Stimulated activated naive CD8-positive, alpha-beta T cell treated with anti-CD3 and anti-CD28 coated beads, Interleukin-15, Interleukin-2, amounts not matched to agents 100 ng/mL and 50 ng/mL, for 24 hours (primary cell): ENCODE data around the gene ISL1.

Experiments used
- H3K27ac Mint-ChIP-seq: one replicate; pipeline ENCODE4 v1.8.0; 2021; ENCODE audit warnings: mild to moderate bottlenecking, mixed read lengths
- H3K27me3 Mint-ChIP-seq: one replicate; pipeline ENCODE4 v1.8.0; 2021; ENCODE audit warnings: mixed read lengths
- H3K36me3 Mint-ChIP-seq: one replicate; pipeline ENCODE4 v1.8.0; 2021; ENCODE audit warnings: low read depth, mixed read lengths
- H3K4me1 Mint-ChIP-seq: one replicate; pipeline ENCODE4 v1.8.0; 2021; ENCODE audit warnings: low read depth, mixed read lengths
- H3K4me3 Mint-ChIP-seq: one replicate; pipeline ENCODE4 v1.8.0; 2021; ENCODE audit warnings: mild to moderate bottlenecking, mixed read lengths
- H3K9me3 Mint-ChIP-seq: one replicate; pipeline ENCODE4 v1.8.0; 2021; ENCODE audit warnings: mixed read lengths

ISL1 gene

DNA sequence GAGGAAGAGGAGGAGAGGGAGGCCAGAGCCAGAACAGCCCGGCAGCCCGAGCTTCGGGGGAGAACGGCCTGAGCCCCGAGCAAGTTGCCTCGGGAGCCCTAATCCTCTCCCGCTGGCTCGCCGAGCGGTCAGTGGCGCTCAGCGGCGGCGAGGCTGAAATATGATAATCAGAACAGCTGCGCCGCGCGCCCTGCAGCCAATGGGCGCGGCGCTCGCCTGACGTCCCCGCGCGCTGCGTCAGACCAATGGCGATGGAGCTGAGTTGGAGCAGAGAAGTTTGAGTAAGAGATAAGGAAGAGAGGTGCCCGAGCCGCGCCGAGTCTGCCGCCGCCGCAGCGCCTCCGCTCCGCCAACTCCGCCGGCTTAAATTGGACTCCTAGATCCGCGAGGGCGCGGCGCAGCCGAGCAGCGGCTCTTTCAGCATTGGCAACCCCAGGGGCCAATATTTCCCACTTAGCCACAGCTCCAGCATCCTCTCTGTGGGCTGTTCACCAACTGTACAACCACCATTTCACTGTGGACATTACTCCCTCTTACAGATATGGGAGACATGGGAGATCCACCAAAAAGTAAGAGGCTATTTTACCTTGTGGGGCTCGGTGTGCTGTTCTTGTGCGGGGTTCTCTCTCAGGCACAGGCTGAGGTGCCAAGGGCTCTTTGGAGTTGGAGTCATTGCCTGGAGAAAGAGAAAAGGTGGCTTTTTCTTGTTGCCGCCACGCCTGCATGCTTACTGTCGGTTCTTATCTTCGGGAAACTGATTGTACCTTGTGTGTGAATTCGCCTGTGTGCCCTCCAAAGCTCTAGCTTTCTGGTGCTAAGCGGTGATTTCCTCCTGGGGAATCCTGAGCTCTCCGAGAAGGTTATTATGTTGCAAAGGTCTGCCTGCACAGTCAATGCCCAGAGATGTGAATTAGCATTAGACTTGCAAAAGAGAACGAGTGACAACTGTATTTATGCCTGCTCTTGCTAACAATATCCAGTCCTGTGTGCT lies at the start of gene ISL1:
Gene ISL1, plus strand, starts transcription at position 318 of the 991 bp plus-strand sequence. Its CDS starts 224 bp downstream, at position 542.
- Mint-ChIP-seq H3K4me1 (peaks cover 4% of the 10 kb centered on the region), H3K27me3 (peaks cover 96% of the 10 kb centered on the region), H3K36me3 (no peaks in the 10 kb centered on the region), H3K9me3 (peaks cover 3% of the 10 kb centered on the region), H3K4me3 (peak within 1 kb of the TSS; percentile 20), H3K27ac (peak within 1 kb of the TSS; percentile 19)

DNA sequence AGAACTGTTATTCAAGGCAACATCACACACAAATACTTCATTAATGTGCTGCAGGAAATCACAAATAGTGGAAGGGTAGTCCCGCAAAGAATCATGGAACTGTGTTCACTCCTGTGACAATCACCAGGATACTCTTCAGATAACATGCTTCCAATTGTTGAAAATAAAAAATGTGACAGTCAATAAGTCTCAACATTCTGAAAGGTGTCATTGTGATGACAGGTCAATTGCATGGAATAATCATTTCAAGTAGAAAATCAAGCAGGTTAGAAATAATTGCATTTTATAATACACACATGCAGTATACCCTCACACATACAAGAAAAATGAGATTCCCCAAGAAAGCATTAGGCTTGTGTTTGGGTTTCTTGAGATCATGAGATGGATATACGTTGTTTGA lies 46.4 kb upstream of the ISL1 start:
- H3K4me1 Mint-ChIP-seq, result no peaks in the 10 kb centered on the region
- no peak overlapping the region for H3K27ac Mint-ChIP-seq
- H3K27me3 Mint-ChIP-seq, result no peaks in the 10 kb centered on the region
- no peaks in the 10 kb centered on the region for H3K36me3 Mint-ChIP-seq
- no peak overlapping the region for H3K4me3 Mint-ChIP-seq
- peaks cover 5% of the 10 kb centered on the region for H3K9me3 Mint-ChIP-seq

DNA sequence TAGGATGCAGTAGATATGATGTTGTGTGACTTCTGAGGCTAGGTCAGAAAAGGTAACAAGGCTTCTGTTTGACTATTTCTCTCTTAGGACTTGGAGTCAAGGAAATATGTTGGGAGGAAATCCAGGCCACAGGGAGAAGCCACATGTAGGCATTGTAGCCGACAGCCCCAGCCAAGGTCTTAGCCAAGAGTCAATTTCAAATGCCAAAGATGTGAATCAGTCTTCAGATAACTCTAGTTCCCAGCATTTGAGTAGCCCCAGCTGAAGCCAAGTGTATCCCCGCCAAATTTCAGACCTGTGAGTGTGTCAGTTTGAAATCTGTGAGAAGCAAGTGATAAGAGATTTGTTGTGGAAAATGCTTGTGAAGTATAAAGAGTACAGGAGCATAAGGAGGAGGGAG lies 38.1 kb upstream of the ISL1 start:
- Mint-ChIP-seq H3K36me3 (no peaks in the 10 kb centered on the region), H3K4me1 (no peaks in the 10 kb centered on the region), H3K27ac (no peak overlapping the region), H3K4me3 (no peak overlapping the region), H3K27me3 (no peaks in the 10 kb centered on the region), H3K9me3 (peaks cover 8% of the 10 kb centered on the region)

DNA sequence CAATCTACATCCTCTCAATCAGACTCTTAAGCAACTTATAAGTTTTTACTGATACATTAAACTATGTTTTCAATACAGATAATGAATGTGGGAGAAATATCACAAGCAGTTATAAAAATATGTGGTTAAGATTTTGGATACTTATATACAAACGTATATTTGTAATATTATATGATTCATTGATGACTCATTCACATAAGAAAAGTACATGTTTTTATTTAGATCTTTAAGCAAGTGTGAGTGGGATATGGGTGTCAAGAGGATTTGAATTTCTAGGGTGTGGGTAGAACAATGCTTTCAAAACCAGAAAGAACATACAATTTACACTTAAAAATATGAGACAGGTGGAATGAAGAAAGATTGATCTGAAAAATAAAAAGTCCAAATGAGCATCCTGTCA lies 36.1 kb upstream of the ISL1 start:
- Mint-ChIP-seq H3K27ac (no peak overlapping the region), H3K4me1 (no peaks in the 10 kb centered on the region), H3K9me3 (peaks cover 16% of the 10 kb centered on the region), H3K36me3 (no peaks in the 10 kb centered on the region), H3K4me3 (no peak overlapping the region), H3K27me3 (no peaks in the 10 kb centered on the region)

DNA sequence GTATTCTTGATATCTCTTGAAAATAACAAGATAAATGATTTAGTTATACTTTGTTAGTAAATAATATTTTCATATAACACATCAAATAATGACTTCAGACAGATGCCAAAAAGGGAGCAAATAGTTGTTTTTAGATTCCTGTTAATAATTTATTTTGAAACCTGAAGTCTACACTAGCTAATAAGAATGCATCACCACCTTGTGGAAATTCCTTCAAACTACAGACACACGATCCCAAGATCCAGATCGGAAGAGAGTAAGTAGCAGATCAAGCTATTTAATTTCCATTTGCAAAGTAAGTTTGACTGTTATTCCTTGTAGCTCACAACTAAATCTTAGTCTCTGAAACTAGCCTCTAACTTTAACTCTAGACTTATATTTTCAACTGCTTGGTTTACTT lies 35.5 kb upstream of the ISL1 start:
- Mint-ChIP-seq H3K9me3 (peaks cover 16% of the 10 kb centered on the region), H3K4me3 (no peak overlapping the region), H3K27me3 (no peaks in the 10 kb centered on the region), H3K36me3 (no peaks in the 10 kb centered on the region), H3K27ac (no peak overlapping the region), H3K4me1 (no peaks in the 10 kb centered on the region)

DNA sequence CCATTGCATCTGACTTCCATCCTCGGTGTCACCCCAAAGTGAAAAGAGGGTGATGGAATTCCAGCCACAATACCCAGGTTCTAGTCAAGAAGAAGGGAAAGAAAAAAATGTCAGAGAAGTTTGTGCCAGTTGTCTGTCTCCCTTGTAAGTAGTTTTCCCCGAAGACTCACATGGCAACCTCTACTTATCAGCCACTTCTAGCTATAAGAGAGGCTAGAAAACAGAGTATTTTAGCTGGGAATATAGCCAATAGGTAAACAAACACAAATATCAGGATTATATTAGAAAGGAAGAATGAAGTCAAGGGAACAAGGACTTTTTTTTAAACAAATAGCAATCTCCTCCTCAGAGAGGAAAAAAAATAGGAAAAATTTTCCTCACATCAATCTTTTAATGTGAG lies 12.2 kb upstream of the ISL1 start:
- H3K27me3 Mint-ChIP-seq, result peaks cover 11% of the 10 kb centered on the region
- no peaks in the 10 kb centered on the region for H3K4me1 Mint-ChIP-seq
- no peak overlapping the region for H3K4me3 Mint-ChIP-seq
- no peak overlapping the region for H3K27ac Mint-ChIP-seq
- H3K9me3 Mint-ChIP-seq, result peaks cover 6% of the 10 kb centered on the region
- no peaks in the 10 kb centered on the region for H3K36me3 Mint-ChIP-seq

DNA sequence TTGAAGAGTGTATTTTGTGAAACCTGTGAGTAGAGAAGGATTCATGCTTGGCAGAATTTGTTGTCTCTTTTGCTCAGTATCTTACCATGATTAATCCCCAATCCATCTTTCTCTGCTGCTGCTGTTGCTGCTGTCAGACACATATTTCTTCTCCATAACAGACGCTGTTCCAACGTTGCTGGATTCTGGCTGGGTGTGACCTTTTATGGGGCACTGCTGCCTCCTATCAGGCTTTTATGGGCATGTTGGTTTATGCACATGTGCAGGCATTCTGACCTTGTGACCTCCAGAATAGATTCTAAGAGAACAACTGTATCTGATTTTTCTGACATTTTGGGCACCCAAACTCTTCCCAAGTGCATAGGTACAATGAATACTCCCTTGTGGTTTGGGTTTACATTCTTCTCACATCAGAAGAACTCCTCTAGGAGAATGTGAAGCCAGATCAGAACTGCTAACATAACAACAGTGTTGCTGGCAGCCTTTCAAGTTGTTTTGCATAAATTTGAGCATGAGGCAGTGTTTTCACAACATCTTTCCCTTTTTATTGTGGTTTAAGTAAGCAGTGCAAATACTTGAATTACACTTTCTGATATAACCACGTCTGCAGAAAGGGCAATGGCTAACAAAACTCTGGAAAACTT lies 9.2 kb upstream of the ISL1 start:
- Mint-ChIP-seq H3K4me3 (no peak overlapping the region), H3K36me3 (no peaks in the 10 kb centered on the region), H3K4me1 (no peaks in the 10 kb centered on the region), H3K27me3 (peaks cover 38% of the 10 kb centered on the region), H3K27ac (no peak overlapping the region), H3K9me3 (peaks cover 9% of the 10 kb centered on the region)

DNA sequence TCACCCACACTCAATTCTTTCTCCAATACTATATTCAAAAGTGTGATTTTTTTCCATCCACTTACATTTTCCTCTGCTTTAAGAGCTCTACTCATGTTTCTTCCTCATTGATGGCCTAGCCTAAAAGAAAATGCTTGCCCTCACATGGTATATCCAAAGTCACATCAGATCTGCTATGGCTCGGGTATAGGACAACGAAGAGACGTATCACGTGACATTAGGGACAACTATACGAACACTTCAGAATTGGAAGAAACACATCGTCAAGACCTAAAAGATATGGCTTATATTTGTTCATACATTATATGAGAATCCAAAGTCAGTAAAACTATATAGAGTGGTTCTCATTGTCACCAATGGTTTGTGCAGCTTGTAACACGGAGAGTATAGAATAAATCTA lies 8.2 kb upstream of the ISL1 start:
- Mint-ChIP-seq H3K27ac (no peak overlapping the region), H3K4me3 (no peak overlapping the region), H3K27me3 (peaks cover 48% of the 10 kb centered on the region), H3K9me3 (peaks cover 9% of the 10 kb centered on the region), H3K36me3 (no peaks in the 10 kb centered on the region), H3K4me1 (no peaks in the 10 kb centered on the region)

DNA sequence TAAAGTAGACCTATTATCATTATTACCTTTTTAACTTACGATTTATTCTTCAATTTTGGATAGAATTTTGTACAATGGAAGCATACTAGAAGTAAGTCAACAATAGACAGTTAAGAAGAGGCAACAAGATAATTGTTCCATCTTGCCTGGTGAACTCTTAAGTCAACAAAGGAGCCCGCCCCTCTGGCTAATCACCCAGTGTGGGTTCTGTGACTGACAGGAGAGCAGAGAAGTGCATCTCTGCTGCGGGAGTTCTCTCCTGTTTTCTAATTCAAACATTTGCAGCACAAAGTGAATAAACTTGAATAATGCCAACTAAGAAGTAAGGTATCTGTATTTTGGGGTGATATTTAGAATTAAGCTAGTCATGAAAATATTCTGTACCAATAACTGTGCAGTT lies 6.7 kb upstream of the ISL1 start:
- H3K9me3 Mint-ChIP-seq, result peaks cover 9% of the 10 kb centered on the region
- H3K4me3 Mint-ChIP-seq, result no peak overlapping the region
- peaks cover 63% of the 10 kb centered on the region for H3K27me3 Mint-ChIP-seq
- no peaks in the 10 kb centered on the region for H3K36me3 Mint-ChIP-seq
- no peaks in the 10 kb centered on the region for H3K4me1 Mint-ChIP-seq
- no peak overlapping the region for H3K27ac Mint-ChIP-seq

DNA sequence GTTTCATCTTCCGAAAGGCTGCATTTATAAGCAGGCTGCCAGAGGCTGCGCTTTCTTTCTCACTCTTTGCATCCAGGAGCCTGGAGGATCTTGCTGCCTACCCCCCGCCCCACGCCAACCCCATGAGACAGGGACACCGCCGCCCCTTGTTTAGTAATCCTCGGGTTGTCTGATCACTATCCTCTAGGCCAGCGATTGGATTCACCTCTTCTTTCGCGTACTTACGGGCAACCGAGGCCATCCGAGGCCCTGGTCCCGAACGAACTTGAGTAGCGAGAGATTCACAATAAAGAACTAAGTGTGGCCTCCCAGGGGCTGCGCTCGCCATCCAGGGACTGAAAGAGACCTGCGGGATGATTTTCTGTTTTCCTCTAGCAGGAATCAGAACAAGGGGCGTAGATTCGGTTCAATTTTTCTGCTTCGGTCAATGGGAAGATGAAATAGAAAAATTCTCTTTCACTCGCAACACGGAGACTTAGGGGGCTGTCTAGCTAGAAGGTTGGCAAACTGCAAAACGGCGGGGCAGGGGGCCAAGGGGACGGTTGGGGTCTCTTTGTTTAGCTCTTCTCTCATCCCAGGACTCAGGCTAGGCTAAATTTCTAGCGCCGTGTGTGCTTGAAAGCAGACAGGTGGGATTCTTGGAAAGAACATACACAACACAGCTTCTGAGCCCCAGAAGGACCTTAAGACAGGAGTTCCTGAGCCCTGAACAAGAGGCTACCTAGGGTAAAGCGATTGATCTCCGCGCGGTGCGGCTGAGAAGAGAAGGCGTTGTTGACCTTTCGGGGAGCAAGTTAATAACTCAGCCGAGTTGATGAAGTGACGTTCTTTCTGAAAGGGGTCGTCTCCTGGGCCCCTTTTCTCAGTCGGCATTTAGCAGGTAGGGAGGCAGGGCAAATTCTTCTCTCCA lies 5.8 kb upstream of the ISL1 start:
- H3K4me1 Mint-ChIP-seq, result no peaks in the 10 kb centered on the region
- no peak overlapping the region for H3K27ac Mint-ChIP-seq
- H3K4me3 Mint-ChIP-seq, result no peak overlapping the region
- H3K27me3 Mint-ChIP-seq, result peaks cover 72% of the 10 kb centered on the region
- no peaks in the 10 kb centered on the region for H3K36me3 Mint-ChIP-seq
- peaks cover 9% of the 10 kb centered on the region for H3K9me3 Mint-ChIP-seq

DNA sequence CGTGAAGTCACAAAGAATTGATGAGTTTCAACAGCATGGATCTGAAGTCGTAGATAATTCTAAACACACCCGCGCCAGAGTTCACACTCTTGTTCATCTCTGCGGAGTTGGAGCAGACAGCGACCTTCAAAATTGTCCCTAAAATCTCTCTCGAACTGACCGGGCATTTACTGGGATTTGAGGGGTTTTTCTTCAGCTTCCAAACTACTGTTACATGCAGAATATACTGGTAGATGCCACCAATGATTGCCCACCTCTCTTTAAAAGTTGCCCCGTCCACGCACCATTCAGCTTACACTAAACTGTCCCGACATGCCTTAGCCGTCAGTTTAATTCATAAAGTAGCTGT lies 5.2 kb upstream of the ISL1 start:
- peaks cover 73% of the 10 kb centered on the region for H3K27me3 Mint-ChIP-seq
- no peak overlapping the region for H3K4me3 Mint-ChIP-seq

DNA sequence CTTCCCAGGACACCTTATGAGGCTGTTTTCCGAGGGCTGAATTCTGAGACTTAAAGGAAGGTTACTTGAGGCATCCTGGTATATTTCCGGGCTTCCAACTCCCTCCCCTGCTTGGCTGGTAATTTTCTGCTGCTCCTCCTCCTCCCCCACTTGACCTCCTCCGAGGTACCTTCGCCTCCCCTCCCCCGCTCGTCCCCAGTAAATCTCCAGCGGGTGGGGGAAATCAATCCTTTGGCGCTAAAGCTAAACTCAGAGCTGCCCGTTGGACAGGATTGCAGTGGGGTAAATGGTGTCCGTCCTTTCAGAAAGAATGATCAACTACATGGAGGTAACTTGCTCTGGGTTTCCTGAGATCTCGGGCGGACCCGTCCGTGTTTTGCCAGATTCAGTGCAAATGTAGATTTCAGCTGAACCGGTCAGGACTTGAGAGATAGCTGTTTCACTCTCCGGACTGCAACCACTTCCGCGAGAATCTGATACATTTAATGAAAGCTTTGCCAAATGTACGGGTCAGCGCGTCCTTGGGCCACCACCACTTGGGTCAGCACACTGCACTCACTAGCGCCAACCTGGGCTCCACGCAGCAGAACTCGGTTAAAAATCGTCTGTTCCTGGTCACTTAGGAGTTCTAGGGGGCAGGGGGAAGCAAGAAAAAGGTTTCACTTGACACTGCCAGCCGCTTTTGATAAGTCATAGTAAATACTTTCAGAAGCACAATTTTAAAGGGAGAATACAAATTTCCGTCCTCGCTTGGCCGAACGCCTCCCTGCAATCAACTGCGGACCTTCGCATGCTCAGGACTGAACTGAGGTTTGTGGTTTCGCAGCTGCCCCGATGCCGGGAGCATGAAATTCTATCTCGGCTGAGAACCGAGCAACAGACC lies 4.6 kb upstream of the ISL1 start:
- Mint-ChIP-seq H3K27me3 (peaks cover 80% of the 10 kb centered on the region), H3K9me3 (peaks cover 9% of the 10 kb centered on the region), H3K4me3 (no peak overlapping the region), H3K36me3 (no peaks in the 10 kb centered on the region), H3K4me1 (peaks cover 4% of the 10 kb centered on the region), H3K27ac (no peak overlapping the region)

More for the DNA sequence above, 5.2 kb upstream of the ISL1 start:
- no peaks in the 10 kb centered on the region for H3K36me3 Mint-ChIP-seq
- H3K9me3 Mint-ChIP-seq, result peaks cover 9% of the 10 kb centered on the region
- H3K27ac Mint-ChIP-seq, result no peak overlapping the region
- no peaks in the 10 kb centered on the region for H3K4me1 Mint-ChIP-seq

DNA sequence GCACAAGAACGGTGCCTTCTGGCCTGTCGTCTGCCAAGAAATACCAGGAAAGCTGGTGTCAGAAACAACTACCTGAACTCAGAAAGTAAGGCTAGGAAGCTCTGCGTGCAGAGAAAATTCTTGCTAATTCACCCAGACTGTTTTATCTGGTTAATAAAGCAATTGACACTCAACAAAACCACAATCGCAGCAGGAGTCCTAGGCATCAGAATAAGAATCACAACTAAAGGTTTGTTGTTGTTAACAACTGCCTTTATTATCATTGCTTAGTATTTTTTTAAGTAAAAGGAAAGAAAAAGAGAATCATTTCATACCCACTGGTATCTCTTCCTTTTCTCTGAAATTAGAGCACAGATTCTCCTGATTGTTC lies 3.9 kb upstream of the ISL1 start:
- H3K27ac Mint-ChIP-seq, result no peak overlapping the region
- H3K36me3 Mint-ChIP-seq, result no peaks in the 10 kb centered on the region
- peaks cover 4% of the 10 kb centered on the region for H3K4me1 Mint-ChIP-seq
- H3K9me3 Mint-ChIP-seq, result peaks cover 9% of the 10 kb centered on the region
- H3K4me3 Mint-ChIP-seq, result no peak overlapping the region
- peaks cover 86% of the 10 kb centered on the region for H3K27me3 Mint-ChIP-seq

DNA sequence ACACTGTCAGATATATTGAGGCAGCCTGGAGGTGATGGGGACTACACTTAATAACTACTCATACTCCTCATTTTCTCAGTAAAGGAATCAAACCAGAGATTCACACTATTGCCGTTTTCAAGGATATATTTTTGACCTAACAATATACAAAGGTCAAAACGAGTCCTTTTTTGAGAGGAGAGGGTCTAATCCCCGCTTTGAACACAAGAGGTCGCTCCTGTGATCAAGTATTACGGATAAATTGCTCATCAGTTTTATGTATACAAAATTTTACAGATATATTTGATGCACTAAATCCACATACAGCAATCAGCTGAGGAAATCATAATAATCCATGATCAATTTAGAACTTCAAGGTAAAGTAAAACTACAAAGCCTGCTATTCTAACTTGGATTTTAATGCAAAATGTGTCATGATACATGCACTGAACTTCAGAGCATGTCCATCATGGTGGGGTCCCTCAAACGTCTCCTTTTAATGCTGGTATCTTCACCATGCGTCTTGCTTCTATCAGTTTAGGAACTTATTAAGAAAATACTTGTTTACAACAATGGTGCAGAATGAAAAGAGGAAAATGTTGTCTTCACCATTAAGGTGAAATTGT lies 2.5 kb upstream of the ISL1 start:
- no peak overlapping the region for H3K27ac Mint-ChIP-seq
- peaks cover 6% of the 10 kb centered on the region for H3K9me3 Mint-ChIP-seq
- H3K4me1 Mint-ChIP-seq, result peaks cover 4% of the 10 kb centered on the region
- H3K36me3 Mint-ChIP-seq, result no peaks in the 10 kb centered on the region
- H3K4me3 Mint-ChIP-seq, result no peak overlapping the region
- H3K27me3 Mint-ChIP-seq, result peaks cover 92% of the 10 kb centered on the region
